ENCODE data around the gene GLT6D1.

The GLT6D1 gene

GRCh38 chr9:135587658-135588057 lies 51.7 kb downstream of the GLT6D1 start:
- no peak for DNase-seq (ENCODE audit: low read depth in 2 of 3, low spot score in 2 of 3)

GRCh38 chr9:135586601-135587109 lies 52.7 kb downstream of the GLT6D1 start:
- no peak for DNase-seq (ENCODE audit: low read depth in 2 of 3, low spot score in 2 of 3)

DNA sequence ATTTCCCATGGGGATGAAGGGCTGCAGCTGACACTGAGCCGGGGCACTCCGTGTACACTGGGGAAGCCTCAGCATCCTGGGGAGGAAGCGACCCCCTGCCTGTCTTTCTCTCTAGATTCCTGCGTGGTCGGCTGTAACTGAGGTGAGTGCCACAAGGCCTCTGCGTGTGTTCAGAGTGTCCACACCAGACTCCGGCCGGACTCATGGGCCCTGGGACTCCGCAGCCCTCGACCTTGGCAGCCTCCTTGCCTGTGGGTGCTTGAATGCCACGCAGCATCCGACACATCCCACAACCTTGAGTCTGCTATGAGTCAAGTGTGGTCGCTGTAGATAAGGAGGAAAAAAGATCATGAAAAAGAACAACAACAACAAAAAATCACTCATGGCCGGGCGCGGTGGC lies 54.4 kb downstream of the GLT6D1 start:
- DNase-seq (ENCODE audit: low read depth in 2 of 3, low spot score in 2 of 3) = no peak

DNA sequence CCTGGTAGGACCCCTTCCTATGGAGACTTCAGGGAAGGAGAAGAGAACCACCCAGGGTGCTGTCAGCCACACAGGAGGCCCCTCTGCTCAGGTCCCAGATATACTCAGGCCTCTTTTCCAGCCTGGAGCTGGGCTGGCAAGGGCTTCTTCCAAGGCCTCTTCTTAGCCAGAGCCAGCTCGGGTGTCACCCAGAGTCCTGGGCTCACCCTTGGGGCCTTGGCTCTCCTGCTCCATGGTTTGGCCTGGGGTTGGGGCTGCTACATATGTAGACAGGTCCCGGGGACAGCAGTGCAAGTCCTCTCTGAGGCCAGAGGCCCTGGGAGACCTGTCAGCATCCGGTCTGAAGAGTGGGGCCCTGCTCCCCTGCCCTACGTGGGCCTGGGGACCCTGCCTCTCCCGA lies 55.0 kb downstream of the GLT6D1 start:
- DNase-seq (ENCODE audit: low read depth in 2 of 3, low spot score in 2 of 3) = no peak

DNA sequence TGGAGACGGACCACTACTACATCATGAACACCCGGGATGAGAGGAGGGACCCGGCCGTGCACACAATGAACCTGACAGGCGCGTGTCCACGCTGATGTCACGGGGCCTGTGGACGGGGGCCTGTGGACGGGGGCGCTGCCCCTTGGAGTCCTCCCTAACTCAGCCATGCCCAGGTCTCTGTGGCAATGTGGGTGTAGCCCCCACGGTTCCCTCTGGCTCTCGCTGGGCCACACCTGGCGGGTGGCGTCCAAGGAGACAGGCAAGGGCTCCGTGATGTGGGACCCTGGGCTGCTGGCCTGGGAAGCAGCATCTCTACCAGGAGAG lies 55.7 kb downstream of the GLT6D1 start:
- DNase-seq (ENCODE audit: low read depth in 2 of 3, low spot score in 2 of 3) = no peak

GRCh38 chr9:135582966-135583687 lies 56.2 kb downstream of the GLT6D1 start:
- DNase-seq (ENCODE audit: low read depth in 2 of 3, low spot score in 2 of 3) = no peak

- DNase-seq (ENCODE audit: low read depth in 2 of 3, low spot score in 2 of 3) = no peak
These were observed 56.8 kb downstream of the GLT6D1 start for GRCh38 chr9:135582541-135582940.

GRCh38 chr9:135581636-135582426 lies 57.5 kb downstream of the GLT6D1 start:
- DNase-seq (ENCODE audit: low read depth in 2 of 3, low spot score in 2 of 3) = no peak

GRCh38 chr9:135580664-135581380 lies 58.5 kb downstream of the GLT6D1 start:
- no peak for DNase-seq (ENCODE audit: low read depth in 2 of 3, low spot score in 2 of 3)

- DNase-seq (ENCODE audit: low read depth in 2 of 3, low spot score in 2 of 3) = no peak
These were observed 59.3 kb downstream of the GLT6D1 start for GRCh38 chr9:135579889-135580660.

DNA sequence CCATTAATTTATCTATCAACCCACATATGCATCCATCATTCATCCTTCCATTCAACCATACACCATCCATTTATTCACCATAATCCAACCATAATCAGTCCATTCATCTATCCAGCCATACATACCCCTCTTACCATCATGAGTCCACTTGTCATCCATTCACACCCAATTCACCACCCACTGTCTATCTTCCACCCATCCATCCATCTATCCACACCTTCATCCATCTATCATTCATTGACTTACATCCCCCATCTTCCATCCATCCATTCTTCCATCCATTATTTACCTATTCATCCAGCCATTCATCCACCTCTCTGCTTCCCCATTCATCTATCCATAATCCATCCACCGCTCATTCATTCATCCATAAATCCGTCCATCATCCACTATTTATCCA lies 60.0 kb downstream of the GLT6D1 start:
- DNase-seq (ENCODE audit: low read depth in 2 of 3, low spot score in 2 of 3) = no peak

- no peak for DNase-seq (ENCODE audit: low read depth in 2 of 3, low spot score in 2 of 3)
These were observed 62.1 kb downstream of the GLT6D1 start for GRCh38 chr9:135577256-135577655.

- DNase-seq (ENCODE audit: low read depth in 2 of 3, low spot score in 2 of 3) = no peak
These were observed 63.2 kb downstream of the GLT6D1 start for GRCh38 chr9:135575995-135576631.

DNA sequence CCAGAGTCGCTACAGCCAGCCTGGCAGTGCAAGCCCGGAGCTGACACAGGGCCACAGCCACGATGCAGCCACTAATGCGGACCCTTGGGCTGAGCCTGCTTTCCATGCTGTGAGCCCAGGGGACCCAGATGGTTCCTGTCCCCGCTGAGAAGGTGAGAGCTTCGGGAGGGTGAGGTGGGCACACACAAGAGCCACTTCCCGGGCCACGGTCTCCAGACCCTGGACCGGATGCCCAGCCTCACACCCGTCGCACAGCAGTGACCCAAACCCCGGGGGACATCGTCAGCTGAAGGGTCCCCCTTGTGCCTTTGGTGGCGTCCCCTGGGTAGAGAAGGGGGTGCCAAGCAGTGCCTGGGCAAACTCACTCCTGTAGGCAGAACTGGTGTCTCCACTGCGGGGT lies 64.4 kb downstream of the GLT6D1 start:
- DNase-seq (ENCODE audit: low read depth in 2 of 3, low spot score in 2 of 3) = no peak

DNA sequence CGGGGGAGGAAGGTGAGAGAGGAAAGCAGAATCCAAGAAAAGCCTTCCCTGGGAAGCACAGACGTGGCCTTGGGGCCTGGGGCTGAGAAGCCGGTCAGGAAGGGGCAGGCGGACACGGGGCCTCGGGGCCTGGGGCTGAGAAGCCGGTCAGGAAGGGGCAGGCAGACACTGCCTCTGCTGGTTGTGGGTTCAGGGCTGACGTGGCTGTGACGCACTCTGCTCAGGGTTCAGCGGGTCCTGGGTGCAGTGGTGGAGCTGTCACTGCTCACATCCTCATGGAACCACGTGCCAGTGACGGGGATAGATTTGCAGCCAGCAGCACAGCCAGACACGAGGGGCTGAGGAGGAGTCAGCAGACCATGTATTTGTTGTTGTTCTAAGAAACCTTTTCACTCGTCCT lies 65.0 kb downstream of the GLT6D1 start:
- no peak for DNase-seq (ENCODE audit: low read depth in 2 of 3, low spot score in 2 of 3)

Measured in activated CD8-positive, alpha-beta memory T cell treated with anti-CD3 and anti-CD28 coated beads for 48 hours (primary cell).